ENCODE results near the gene HSFX1. TPM values are rescaled to one million over a fixed set of nuclear protein-coding genes. Genes with fewer than 3 reads are reported as not detected.
"Not testable (repeated sequence)": the region's sequence is repeated elsewhere in the genome, so short reads cannot be mapped to it uniquely, and the experiment has no call there.

The HSFX1 gene
- total and polyA plus RNA-seq, 2 of the 8 experiments (the other 6 are each of a cell fraction or from before 2014, with no cell fraction given), result 0.42 to 0.63 TPM

DNA sequence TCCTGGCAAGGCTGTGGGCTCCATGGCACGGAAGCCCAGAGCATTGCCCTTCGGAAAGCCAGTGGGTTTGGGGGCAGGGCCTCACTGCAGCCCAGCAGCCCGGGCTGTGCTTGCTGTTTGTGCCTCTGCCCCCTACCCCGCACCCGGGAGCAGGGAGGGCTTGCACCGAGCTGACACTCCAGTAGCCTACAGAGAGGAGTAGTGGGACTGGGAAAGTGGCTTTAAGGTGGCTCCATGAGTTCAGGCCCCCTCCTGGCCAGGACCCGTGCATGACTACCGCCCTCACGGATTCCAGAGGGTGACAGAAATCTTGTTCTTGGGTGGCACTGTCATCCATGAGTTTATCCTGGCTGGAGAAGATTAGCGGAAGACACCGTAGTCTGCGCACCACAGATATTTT, 3.5 kb upstream of the HSFX1 start:
- H3K4me1 ChIP-seq (replicated peaks in 1 of 4; ENCODE audit: control insufficient read depth in 3 of 4, insufficient read depth in 4 of 4, low read length in 3 of 4); H4K91ac ChIP-seq (replicated peaks; ENCODE audit: insufficient read length, low read length); H3K4me3 ChIP-seq (ENCODE audit: extremely low read depth in 1 of 4, insufficient read depth in 2 of 4, low read depth in 3 of 4, low read length in 4 of 4); H3K14ac ChIP-seq (ENCODE audit: insufficient read length); H2AFZ ChIP-seq (ENCODE audit: low read length); H3K36me3 ChIP-seq (ENCODE audit: control insufficient read depth in 2 of 4, insufficient read depth in 4 of 4, low read length in 3 of 4); H2BK20ac ChIP-seq (ENCODE audit: low read length); H3K79me1 ChIP-seq (ENCODE audit: low read depth, low read length); H3K9ac ChIP-seq (replicated peaks in 1 of 4; ENCODE audit: extremely low read depth in 1 of 4, low read depth in 3 of 4, low read length in 3 of 4); H4K20me1 ChIP-seq (replicated peaks in 1 of 2; ENCODE audit: control insufficient read depth in 1 of 2, insufficient read depth in 2 of 2, low read length in 2 of 2); H2AK5ac ChIP-seq (ENCODE audit: low read depth, low read length); H3K27ac ChIP-seq (ENCODE audit: low read depth, low read length); H2BK5ac ChIP-seq (ENCODE audit: low read depth, low read length); H3K4ac ChIP-seq (replicated peaks; ENCODE audit: insufficient read length, low read depth, low read length); H3K27me3 ChIP-seq (replicated peaks in 1 of 4; ENCODE audit: control insufficient read depth in 3 of 4, extremely low read depth in 1 of 4, insufficient read depth in 3 of 4, low read length in 3 of 4); H2BK120ac ChIP-seq (replicated peaks; ENCODE audit: low read depth, low read length); H3K4me2 ChIP-seq (ENCODE audit: insufficient read depth in 1 of 2, low read depth in 2 of 2, low read length in 2 of 2); H3K9me3 ChIP-seq (ENCODE audit: insufficient read depth in 2 of 2, low read depth in 1 of 2, low read length in 1 of 2); H4K8ac ChIP-seq (ENCODE audit: extremely low read depth, insufficient read depth, low read length); DNase-seq (ENCODE audit: low read depth in 1 of 2, low spot score in 2 of 2); H2BK12ac ChIP-seq (ENCODE audit: low read depth, low read length); H3K23me2 ChIP-seq (ENCODE audit: low read depth, low read length); H3K56ac ChIP-seq (replicated peaks; ENCODE audit: insufficient read length, low read depth, low read length); H4K5ac ChIP-seq (ENCODE audit: insufficient read length, low read depth, low read length); H3K79me2 ChIP-seq (ENCODE audit: control insufficient read depth in 1 of 2, insufficient read depth in 2 of 2, low read length in 2 of 2); CTCF ChIA-PET (ENCODE audit: partially characterized antibody); H3K23ac ChIP-seq (ENCODE audit: insufficient read length); H2BK15ac ChIP-seq (ENCODE audit: low read length); H3K18ac ChIP-seq (ENCODE audit: extremely low read depth, low read length); POLR2A ChIA-PET (ENCODE audit: partially characterized antibody): not testable (repeated sequence)
- FAIRE-seq, result peak; percentile 94
- 100% methylated on average over 1 of the region's 12 CpGs; no CpG with 5 or more reads in 1 of the 2 experiments for WGBS, 2 experiments (ENCODE audit: extremely low coverage in 1 of 2, insufficient coverage in 1 of 2, insufficient read length in 1 of 2, insufficient replicate concordance in 2 of 2, low coverage in 1 of 2, low lambda C conversion rate in 2 of 2, missing lambda C conversion rate in 1 of 2)

DNA sequence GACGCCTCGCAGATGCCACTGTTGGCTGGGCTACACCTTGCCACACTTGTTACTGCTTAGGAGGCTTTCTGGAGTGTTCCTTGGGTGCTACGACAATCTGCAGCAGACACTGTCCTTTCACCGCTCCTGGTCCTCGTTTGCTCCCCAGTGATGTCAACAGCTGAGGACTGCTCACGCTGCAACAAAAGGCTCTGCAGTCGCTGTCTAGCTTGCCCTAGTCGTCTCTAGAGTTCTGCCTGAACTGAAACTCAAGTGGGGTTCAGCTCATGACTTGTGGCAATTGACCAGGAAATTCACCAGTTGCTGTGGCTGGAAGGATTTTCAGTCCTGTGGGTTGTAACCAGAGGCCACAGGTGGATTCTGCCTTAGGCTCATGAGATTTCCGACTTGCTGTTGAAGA, 842 bp upstream of the HSFX1 start:
- H2BK120ac ChIP-seq (replicated peaks; ENCODE audit: low read depth, low read length); H3K9me3 ChIP-seq (ENCODE audit: insufficient read depth in 2 of 2, low read depth in 1 of 2, low read length in 1 of 2); H4K20me1 ChIP-seq (replicated peaks in 1 of 2; ENCODE audit: control insufficient read depth in 1 of 2, insufficient read depth in 2 of 2, low read length in 2 of 2); H3K4ac ChIP-seq (replicated peaks; ENCODE audit: insufficient read length, low read depth, low read length); POLR2A ChIA-PET (ENCODE audit: partially characterized antibody); H3K56ac ChIP-seq (replicated peaks; ENCODE audit: insufficient read length, low read depth, low read length); H4K91ac ChIP-seq (replicated peaks; ENCODE audit: insufficient read length, low read length); H3K9ac ChIP-seq (replicated peaks in 1 of 4; ENCODE audit: extremely low read depth in 1 of 4, low read depth in 3 of 4, low read length in 3 of 4); H2BK5ac ChIP-seq (ENCODE audit: low read depth, low read length); H2AK5ac ChIP-seq (ENCODE audit: low read depth, low read length); H4K8ac ChIP-seq (ENCODE audit: extremely low read depth, insufficient read depth, low read length); H3K14ac ChIP-seq (ENCODE audit: insufficient read length); H3K79me1 ChIP-seq (ENCODE audit: low read depth, low read length); H2BK12ac ChIP-seq (ENCODE audit: low read depth, low read length); H3K18ac ChIP-seq (ENCODE audit: extremely low read depth, low read length); CTCF ChIA-PET (ENCODE audit: partially characterized antibody); H2AFZ ChIP-seq (ENCODE audit: low read length); H3K4me2 ChIP-seq (ENCODE audit: insufficient read depth in 1 of 2, low read depth in 2 of 2, low read length in 2 of 2); H3K27me3 ChIP-seq (replicated peaks in 1 of 4; ENCODE audit: control insufficient read depth in 3 of 4, extremely low read depth in 1 of 4, insufficient read depth in 3 of 4, low read length in 3 of 4); H2BK15ac ChIP-seq (ENCODE audit: low read length); H3K4me1 ChIP-seq (replicated peaks in 1 of 4; ENCODE audit: control insufficient read depth in 3 of 4, insufficient read depth in 4 of 4, low read length in 3 of 4); H3K4me3 ChIP-seq (ENCODE audit: extremely low read depth in 1 of 4, insufficient read depth in 2 of 4, low read depth in 3 of 4, low read length in 4 of 4); DNase-seq (ENCODE audit: low read depth in 1 of 2, low spot score in 2 of 2); H3K36me3 ChIP-seq (ENCODE audit: control insufficient read depth in 2 of 4, insufficient read depth in 4 of 4, low read length in 3 of 4); H3K23ac ChIP-seq (ENCODE audit: insufficient read length); H3K79me2 ChIP-seq (ENCODE audit: control insufficient read depth in 1 of 2, insufficient read depth in 2 of 2, low read length in 2 of 2); H3K27ac ChIP-seq (ENCODE audit: low read depth, low read length); H2BK20ac ChIP-seq (ENCODE audit: low read length); H4K5ac ChIP-seq (ENCODE audit: insufficient read length, low read depth, low read length); H3K23me2 ChIP-seq (ENCODE audit: low read depth, low read length): not testable (repeated sequence)
- no CpG with 5 or more reads among the region's 9 CpGs for WGBS, 2 experiments (ENCODE audit: extremely low coverage in 1 of 2, insufficient coverage in 1 of 2, insufficient read length in 1 of 2, insufficient replicate concordance in 2 of 2, low coverage in 1 of 2, low lambda C conversion rate in 2 of 2, missing lambda C conversion rate in 1 of 2)
- FAIRE-seq, result peak; percentile 83
